PC-3 (cell line): ENCODE results near the gene OGFOD3. TPM values are rescaled to one million over a fixed set of nuclear protein-coding genes. Genes with fewer than 3 reads are reported as not detected.
A peak's percentile ranks its signal among the peaks of the same experiment; 100 is the strongest.

ENCODE experiments used
- ATAC-seq: fragments of 200-7000 bp; cut with Tn5 transposase; 2 replicates; pipeline ENCODE4 v1.9.1; 2020; ENCODE audit warnings: mild to moderate bottlenecking, moderate library complexity
- BruUV-seq: library from RNA; stranded (reverse); fragments of 400-500 nt; replicated peaks from 2 replicates; lab custom pipeline; 2021; lab: Mats Ljungman, UMichigan
- CTCF ChIA-PET: fragments of 300-600 bp; sonication (Branson Sonifier 250); formaldehyde crosslinking; loops from one replicate; lab custom pipeline; 2022; ENCODE audit warnings: antibody characterized with exemption; lab: Charles Lee
- POLR2A ChIA-PET: fragments of 300-600 bp; sonication (Branson Sonifier 250); formaldehyde crosslinking; loops from one replicate; lab custom pipeline; 2022; ENCODE audit warnings: antibody characterized with exemption; ENCODE audit not compliant: unreplicated experiment; lab: Charles Lee
- DNase-seq: peaks from one replicate; pipeline ENCODE4 v3.0.0-alpha.2; 2015
- H2AFZ ChIP-seq: fragments of 300-600 bp; sonication (generic); 2 replicates; pipeline ENCODE4 v1.6.0; 2016; ENCODE audit warnings: antibody characterized with exemption, low read length
- H3F3A ChIP-seq: fragments of 300-600 bp; sonication (generic); one replicate; pipeline ENCODE4 v1.6.0; 2017; ENCODE audit warnings: antibody characterized with exemption, low read length, control low read depth, mild to moderate bottlenecking; ENCODE audit not compliant: unreplicated experiment
- H3K27ac ChIP-seq: fragments of 300-600 bp; sonication (generic); 2 replicates; pipeline ENCODE4 v1.5.1; 2016; ENCODE audit warnings: mild to moderate bottlenecking, low read length
- H3K27me3 ChIP-seq: fragments of 300-600 bp; sonication (generic); 2 replicates; pipeline ENCODE4 v1.6.1; 2016; ENCODE audit warnings: low read length, mixed read lengths
- H3K36me3 ChIP-seq: fragments of 300-600 bp; sonication (generic); 2 replicates; pipeline ENCODE4 v1.6.1; 2016; ENCODE audit warnings: low read depth, mixed run types, low read length, mixed read lengths
- H3K4me1 ChIP-seq: fragments of 300-600 bp; sonication (generic); 2 replicates; pipeline ENCODE4 v1.5.1; 2016; ENCODE audit warnings: low read length; ENCODE audit not compliant: insufficient read depth
- H3K4me2 ChIP-seq: fragments of 300-600 bp; sonication (generic); 2 replicates; pipeline ENCODE4 v1.6.0; 2016; ENCODE audit warnings: low read length
- H3K4me3 ChIP-seq: fragments of 300-600 bp; sonication (generic); 2 replicates; pipeline ENCODE4 v1.5.1; 2016; ENCODE audit warnings: mild to moderate bottlenecking, low read length, mixed read lengths
- H3K79me2 ChIP-seq: fragments of 300-600 bp; sonication (generic); 2 replicates; pipeline ENCODE4 v1.6.1; 2017; ENCODE audit warnings: low read length, mixed read lengths
- H3K9ac ChIP-seq: fragments of 300-600 bp; sonication (generic); 2 replicates; pipeline ENCODE4 v1.6.0; 2016; ENCODE audit warnings: mild to moderate bottlenecking, low read length
- H3K9me2 ChIP-seq: fragments of 300-600 bp; sonication (generic); replicated peaks from 2 replicates; pipeline ENCODE4 v1.6.1; 2016; ENCODE audit warnings: mixed run types, low read length, mixed read lengths
- H3K9me3 ChIP-seq: fragments of 300-600 bp; sonication (generic); 2 replicates; pipeline ENCODE4 v1.6.1; 2016; ENCODE audit warnings: low read length, mixed read lengths
- H4K20me1 ChIP-seq: fragments of 300-600 bp; sonication (generic); 2 replicates; pipeline ENCODE4 v1.6.1; 2016; ENCODE audit warnings: low read length, mixed read lengths
- EZH2 ChIP-seq: fragments of 300-600 bp; sonication (generic); IDR thresholded peaks from one replicate; pipeline ENCODE4 v1.6.1; 2017; ENCODE audit warnings: antibody characterized with exemption, mild to moderate bottlenecking, low read length; ENCODE audit not compliant: unreplicated experiment
- EZH2phosphoT487 ChIP-seq: fragments of 300-600 bp; sonication (generic); IDR thresholded peaks from 2 replicates; pipeline ENCODE4 v1.6.1; 2018; ENCODE audit warnings: mild to moderate bottlenecking, antibody characterized with exemption, low read length, borderline replicate concordance
- intact Hi-C: fragments of 100-400 bp; cut with micrococcal nuclease; formaldehyde crosslinking; loops from 2 replicates; pipeline ENCODE4 v1.9.0; 2023
- total RNA-seq: library from RNA; depleted of rRNA; stranded (reverse); fragments of >200 nt; gene quantifications from 2 replicates; pipeline ENCODE4 v1.2.3, GENCODE V29; 2014
- TF ChIP-seq, protein P1 (sequence below): fragments of 300-600 bp; sonication (generic); conservative IDR thresholded peaks from 2 replicates; pipeline ENCODE4 v1.5.1; 2017; ENCODE audit warnings: antibody characterized with exemption, low read depth, mild to moderate bottlenecking, low read length

The OGFOD3 gene
- total RNA-seq, 1 experiment from 2014 or later: 56.1 TPM

DNA sequence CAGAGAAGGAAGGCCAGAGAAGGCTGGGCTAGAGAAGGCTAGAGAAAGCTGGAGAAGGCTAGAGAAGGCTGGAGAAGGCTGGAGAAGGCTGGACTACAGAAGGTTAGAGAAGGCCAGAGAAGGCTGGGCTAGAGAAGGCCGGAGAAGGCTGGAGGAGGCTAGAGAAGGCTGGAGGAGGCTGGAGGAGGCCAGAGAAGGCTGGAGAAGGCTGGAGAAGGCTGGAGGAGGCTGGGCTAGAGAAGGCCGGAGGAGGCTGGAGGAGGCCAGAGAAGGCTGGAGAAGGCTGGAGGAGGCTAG lies 6.4 kb upstream of the OGFOD3 start:
- Histone ChIP-seq H3K9me2 (no peaks in the 10 kb centered on the region), H3K4me1 (no peaks in the 10 kb centered on the region), H3K4me2 (no peak overlapping the region), H3K27ac (no peak overlapping the region), H3K9ac (no peak overlapping the region), H3K9me3 (no peaks in the 10 kb centered on the region), H3K4me3 (no peak overlapping the region), H2AFZ (no peak overlapping the region), H3K27me3 (no peaks in the 10 kb centered on the region), H3F3A (no peaks in the 10 kb centered on the region), H3K79me2 (no peaks in the 10 kb centered on the region), H4K20me1 (no peaks in the 10 kb centered on the region), H3K36me3 (no peaks in the 10 kb centered on the region)
- DNase-seq: no peak
- CTCF ChIA-PET: no interaction called here
- TF ChIP-seq, protein P1, sequence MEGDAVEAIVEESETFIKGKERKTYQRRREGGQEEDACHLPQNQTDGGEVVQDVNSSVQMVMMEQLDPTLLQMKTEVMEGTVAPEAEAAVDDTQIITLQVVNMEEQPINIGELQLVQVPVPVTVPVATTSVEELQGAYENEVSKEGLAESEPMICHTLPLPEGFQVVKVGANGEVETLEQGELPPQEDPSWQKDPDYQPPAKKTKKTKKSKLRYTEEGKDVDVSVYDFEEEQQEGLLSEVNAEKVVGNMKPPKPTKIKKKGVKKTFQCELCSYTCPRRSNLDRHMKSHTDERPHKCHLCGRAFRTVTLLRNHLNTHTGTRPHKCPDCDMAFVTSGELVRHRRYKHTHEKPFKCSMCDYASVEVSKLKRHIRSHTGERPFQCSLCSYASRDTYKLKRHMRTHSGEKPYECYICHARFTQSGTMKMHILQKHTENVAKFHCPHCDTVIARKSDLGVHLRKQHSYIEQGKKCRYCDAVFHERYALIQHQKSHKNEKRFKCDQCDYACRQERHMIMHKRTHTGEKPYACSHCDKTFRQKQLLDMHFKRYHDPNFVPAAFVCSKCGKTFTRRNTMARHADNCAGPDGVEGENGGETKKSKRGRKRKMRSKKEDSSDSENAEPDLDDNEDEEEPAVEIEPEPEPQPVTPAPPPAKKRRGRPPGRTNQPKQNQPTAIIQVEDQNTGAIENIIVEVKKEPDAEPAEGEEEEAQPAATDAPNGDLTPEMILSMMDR: peak; percentile 7; the same call in 1 of the 2 replicates
- TF ChIP-seq EZH2: no peak
- POLR2A ChIA-PET: no interaction called here
- intact Hi-C loops: no loop called here
- ATAC-seq: no peak
- no TSS peak for BruUV-seq

DNA sequence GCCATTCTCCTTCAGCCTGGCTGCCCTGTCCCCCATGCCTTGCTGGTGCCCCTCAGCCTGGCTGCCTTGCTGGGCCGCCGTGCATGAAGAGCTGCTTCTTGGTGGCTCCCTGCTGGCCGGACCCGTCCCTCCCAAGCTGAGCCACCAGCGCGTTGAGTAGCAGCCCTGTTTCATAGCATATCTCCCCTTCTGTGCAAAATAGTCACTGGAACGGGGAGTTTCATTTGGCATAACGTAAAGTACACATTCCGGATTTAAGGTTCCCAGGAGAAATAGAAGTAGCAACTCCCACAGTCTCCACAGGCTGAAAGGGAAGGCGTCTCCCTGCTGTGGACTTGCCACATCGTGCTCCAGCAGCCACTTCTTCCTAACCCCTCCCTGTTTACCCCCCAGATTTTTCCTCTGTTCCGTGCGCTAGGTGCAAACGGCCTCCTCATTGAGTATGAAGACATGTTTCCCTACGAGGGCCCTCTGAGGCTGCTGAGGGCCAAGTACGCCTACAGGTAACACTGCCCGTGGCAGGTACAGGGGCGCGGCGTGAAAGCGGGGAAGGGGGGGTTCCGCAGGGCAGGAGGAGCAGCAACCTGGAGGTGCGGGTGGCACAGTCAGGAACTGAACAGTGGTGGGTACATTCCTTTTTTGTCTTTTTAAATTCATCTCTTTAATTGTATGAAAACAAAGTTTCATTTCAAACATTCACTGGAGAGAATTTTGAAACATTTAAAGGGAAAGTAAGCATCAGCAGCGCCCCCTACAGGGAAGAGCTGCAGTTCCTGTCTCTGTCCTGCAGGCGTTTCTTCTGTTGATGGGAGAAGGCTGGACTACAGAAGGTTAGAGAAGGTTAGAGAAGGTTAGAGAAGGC lies 5.8 kb upstream of the OGFOD3 start:
- Histone ChIP-seq H3K9ac (no peak overlapping the region), H3K4me3 (no peak overlapping the region), H3F3A (no peaks in the 10 kb centered on the region), H3K27ac (no peak overlapping the region), H3K9me3 (no peaks in the 10 kb centered on the region), H4K20me1 (no peaks in the 10 kb centered on the region), H2AFZ (no peak overlapping the region), H3K4me2 (no peak overlapping the region), H3K27me3 (no peaks in the 10 kb centered on the region), H3K36me3 (no peaks in the 10 kb centered on the region), H3K9me2 (no peaks in the 10 kb centered on the region), H3K4me1 (peaks cover 4% of the 10 kb centered on the region; the same call in 1 of the 2 replicates), H3K79me2 (no peaks in the 10 kb centered on the region)
- CTCF ChIA-PET: no interaction called here
- TF ChIP-seq EZH2 (no peak), EZH2phosphoT487 (no peak)
- TF ChIP-seq, protein P1: peak; percentile 90
- POLR2A ChIA-PET: no interaction called here
- DNase-seq: peak; percentile 63
- intact Hi-C loops: no loop called here
- BruUV-seq: no TSS peak
- ATAC-seq: peak; percentile 49; the same call in 1 of the 2 replicates

DNA sequence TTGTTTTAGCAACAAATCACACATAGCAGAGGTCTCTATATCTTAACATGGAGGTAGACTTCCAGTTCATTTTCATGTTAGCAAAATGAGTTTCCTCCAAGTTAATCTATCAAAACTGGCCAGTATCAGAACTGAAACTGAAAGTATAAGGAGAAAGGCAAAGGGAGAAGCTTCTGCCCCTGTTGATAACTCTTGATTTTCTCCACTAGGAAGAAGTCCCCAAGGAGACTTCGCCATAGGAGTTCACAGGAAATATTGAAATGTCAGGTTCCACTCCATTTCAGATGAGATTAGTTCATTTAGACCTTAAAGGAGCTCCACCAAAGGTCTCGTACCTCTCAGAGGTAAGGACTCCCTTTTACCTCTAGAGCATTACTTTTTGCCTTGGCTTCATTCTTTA lies 1.2 kb upstream of the OGFOD3 start:
- no peak overlapping the region; the same call in 1 of the 2 replicates for H2AFZ ChIP-seq
- no peaks in the 10 kb centered on the region for H3K9me2 ChIP-seq
- no peaks in the 10 kb centered on the region for H3K27me3 ChIP-seq
- intact Hi-C loops: loop anchor here (10.0 kb wide), 1 partner anchor 75 kb away; no protein-coding TSS in a partner anchor
- ChIA-PET CTCF (no interaction called here), POLR2A (no interaction called here)
- TF ChIP-seq EZH2phosphoT487: no peak
- TF ChIP-seq, protein P1: no peak
- no peak for TF ChIP-seq EZH2
- peak overlapping the region; percentile 87; the same call in 1 of the 2 replicates for H3K9ac ChIP-seq
- ATAC-seq (no peak), DNase-seq (peak; percentile 7)
- no peak overlapping the region for H3K27ac ChIP-seq
- H3K4me1 ChIP-seq: peaks cover 11% of the 10 kb centered on the region
- peak overlapping the region; percentile 97 for H3K4me3 ChIP-seq
- no peaks in the 10 kb centered on the region for H3F3A ChIP-seq
- H3K79me2 ChIP-seq: peaks cover 6% of the 10 kb centered on the region
- H4K20me1 ChIP-seq: peaks cover 13% of the 10 kb centered on the region; the same call in 1 of the 2 replicates
- no peaks in the 10 kb centered on the region for H3K36me3 ChIP-seq
- no TSS peak for BruUV-seq
- H3K9me3 ChIP-seq: no peaks in the 10 kb centered on the region
- peak overlapping the region; percentile 88 for H3K4me2 ChIP-seq
